HepG2 (cell line): Measurements from ENCODE around the gene SLC5A6. TPM values are rescaled to one million over a fixed set of nuclear protein-coding genes. Genes with fewer than 3 reads are reported as not detected.

Experiments
- ARID3A ChIP-seq: IDR thresholded peaks from 2 replicates; pipeline ENCODE4 v1.6.1; 2012; ENCODE audit warnings: low read depth, low read length, improper control_type of control experiment
- ATAD3A ChIP-seq: sonication (generic); formaldehyde crosslinking; IDR thresholded peaks from 2 replicates; pipeline ENCODE4 v1.4.0; 2020; ENCODE audit warnings: missing genetic modification reagents
- CBX2 ChIP-seq, 2 experiments: fragments of 200-600 bp in 1 of 2; sonication (generic); formaldehyde crosslinking in 1 of 2; IDR thresholded peaks; 2 replicates each; pipeline versions ENCODE4 v1.7.0 to v1.8.1; 2018 to 2022; ENCODE audit warnings: low read depth in 2 of 2, low read length in 1 of 2, mild to moderate bottlenecking in 1 of 2, missing genetic modification reagents in 1 of 2
- FOSL1 ChIP-seq: sonication (generic); formaldehyde crosslinking; IDR thresholded peaks from 2 replicates; pipeline ENCODE4 v1.9.0; 2021; ENCODE audit warnings: missing genetic modification reagents, borderline replicate concordance
- GZF1 ChIP-seq: sonication (generic); formaldehyde crosslinking; IDR thresholded peaks from 2 replicates; pipeline ENCODE4 v1.5.1; 2020; ENCODE audit warnings: mild to moderate bottlenecking, missing genetic modification reagents
- JUNB ChIP-seq: sonication (generic); formaldehyde crosslinking; IDR thresholded peaks from 2 replicates; pipeline ENCODE4 v1.8.0; 2022; ENCODE audit warnings: missing genetic modification reagents, mild to moderate bottlenecking, borderline replicate concordance
- MEF2D ChIP-seq: sonication (generic); formaldehyde crosslinking; IDR thresholded peaks from 2 replicates; pipeline ENCODE4 v1.5.1; 2020; ENCODE audit warnings: mild to moderate bottlenecking, missing genetic modification reagents
- SIX1 ChIP-seq: sonication (generic); formaldehyde crosslinking; IDR thresholded peaks from 2 replicates; pipeline ENCODE4 v1.4.0; 2020; ENCODE audit warnings: missing genetic modification reagents, borderline replicate concordance
- ZMYM2 ChIP-seq: sonication (generic); formaldehyde crosslinking; IDR thresholded peaks from 2 replicates; pipeline ENCODE4 v1.8.0; 2022; ENCODE audit warnings: mild to moderate bottlenecking, missing genetic modification reagents
- ZNF274 ChIP-seq: sonication (generic); formaldehyde crosslinking; IDR thresholded peaks from 2 replicates; pipeline ENCODE4 v1.5.1; 2020; ENCODE audit warnings: mild to moderate bottlenecking, missing genetic modification reagents
- ZNF276 ChIP-seq: sonication (generic); formaldehyde crosslinking; IDR thresholded peaks from 2 replicates; pipeline ENCODE4 v1.4.0; 2020; ENCODE audit warnings: mild to moderate bottlenecking, low read depth, missing genetic modification reagents
- ZNF280D ChIP-seq: sonication (generic); formaldehyde crosslinking; IDR thresholded peaks from 2 replicates; pipeline ENCODE4 v1.5.1; 2020; ENCODE audit warnings: mild to moderate bottlenecking, missing genetic modification reagents
- ZNF674 ChIP-seq: sonication (generic); formaldehyde crosslinking; IDR thresholded peaks from 2 replicates; pipeline ENCODE4 v1.5.0; 2020; ENCODE audit warnings: low read depth, mild to moderate bottlenecking, missing genetic modification reagents
- polyA plus RNA-seq, 8 experiments: library from polyadenylated mRNA; depleted of rRNA in 3 of 8; stranded (reverse) in 7 of 8; unstranded in 1 of 8; fragments of >200 nt; fragmentation: Illumina TruSeq in 4 of 8; extraction: Trizol in 4 of 8; gene quantifications; 2 replicates each; pipeline versions ENCODE4 v1.2.1 to v1.2.3, GENCODE V29; 2011 to 2016; ENCODE audit warnings: low read depth in 4 of 8, missing spikeins in 1 of 8, mixed read lengths in 1 of 8; ENCODE audit not compliant: insufficient read depth in 1 of 8
- total RNA-seq, 5 experiments: library from RNA; depleted of rRNA; stranded (reverse); fragments of >200 nt; fragmentation: Illumina TruSeq; extraction: Trizol; gene quantifications; 2 replicates each; pipeline ENCODE4 v1.2.3, GENCODE V29; 2016; ENCODE audit warnings: low read depth in 1 of 5
- TF ChIP-seq, protein P1 (sequence below): sonication (generic); formaldehyde crosslinking; IDR thresholded peaks from 2 replicates; pipeline ENCODE4 v1.5.1; 2020; ENCODE audit warnings: missing genetic modification reagents, mild to moderate bottlenecking, borderline replicate concordance

The SLC5A6 gene
- total and polyA plus RNA-seq, 2 of the 13 experiments (the other 11 are each of a cell fraction or from before 2014, with no cell fraction given) = 135 to 417 TPM

DNA sequence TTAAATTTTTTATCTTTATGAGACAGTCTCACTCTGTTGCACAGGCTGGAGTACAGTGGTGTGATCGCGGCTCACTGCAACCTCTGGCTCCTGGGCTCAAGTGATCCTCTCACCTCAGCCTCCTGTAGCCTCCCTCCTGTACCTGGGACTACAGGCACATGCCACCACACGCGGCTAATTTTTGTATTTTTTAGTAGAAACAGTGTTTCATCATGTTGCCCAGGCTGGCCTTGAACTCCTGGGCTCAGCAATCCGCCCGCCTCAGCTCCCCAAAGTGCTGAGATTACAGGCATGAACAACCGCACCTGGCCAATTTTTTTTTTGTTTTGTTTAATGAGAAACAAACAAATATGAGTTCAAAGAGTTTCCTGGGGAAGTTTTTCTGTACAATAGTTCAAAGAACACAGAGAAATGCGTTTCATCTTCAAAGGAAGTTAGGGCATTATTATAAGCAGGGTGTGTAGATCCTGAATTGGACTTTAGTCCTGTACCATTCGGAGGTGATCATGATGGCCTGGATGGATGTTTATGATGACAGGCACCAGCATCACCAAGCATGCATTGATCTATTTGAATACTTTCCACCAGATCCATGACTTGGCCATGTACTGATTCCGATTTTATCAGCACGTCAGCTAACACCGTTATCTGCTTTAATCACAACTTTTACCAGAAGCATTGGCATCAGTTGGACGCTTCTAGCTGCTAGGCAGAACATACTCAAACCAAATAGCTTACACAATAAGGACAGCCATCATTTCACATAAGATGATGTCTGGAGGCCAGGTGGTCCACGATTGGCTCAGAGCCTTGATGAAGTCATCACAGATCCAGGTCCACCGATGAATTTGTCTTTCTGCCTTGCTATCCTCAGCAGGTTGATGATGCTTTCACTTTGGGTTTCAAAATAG lies 34.4 kb downstream of the SLC5A6 start (continued):
- TF ChIP-seq ZNF674 = no peak
- TF ChIP-seq ZNF280D (CRISPR knock-in tag) = peak; percentile 93; the same call in 1 of the 2 replicates
- TF ChIP-seq SIX1 (CRISPR knock-in tag) = peak; percentile 80
- TF ChIP-seq ARID3A = peak; percentile 99
- TF ChIP-seq, protein P1, sequence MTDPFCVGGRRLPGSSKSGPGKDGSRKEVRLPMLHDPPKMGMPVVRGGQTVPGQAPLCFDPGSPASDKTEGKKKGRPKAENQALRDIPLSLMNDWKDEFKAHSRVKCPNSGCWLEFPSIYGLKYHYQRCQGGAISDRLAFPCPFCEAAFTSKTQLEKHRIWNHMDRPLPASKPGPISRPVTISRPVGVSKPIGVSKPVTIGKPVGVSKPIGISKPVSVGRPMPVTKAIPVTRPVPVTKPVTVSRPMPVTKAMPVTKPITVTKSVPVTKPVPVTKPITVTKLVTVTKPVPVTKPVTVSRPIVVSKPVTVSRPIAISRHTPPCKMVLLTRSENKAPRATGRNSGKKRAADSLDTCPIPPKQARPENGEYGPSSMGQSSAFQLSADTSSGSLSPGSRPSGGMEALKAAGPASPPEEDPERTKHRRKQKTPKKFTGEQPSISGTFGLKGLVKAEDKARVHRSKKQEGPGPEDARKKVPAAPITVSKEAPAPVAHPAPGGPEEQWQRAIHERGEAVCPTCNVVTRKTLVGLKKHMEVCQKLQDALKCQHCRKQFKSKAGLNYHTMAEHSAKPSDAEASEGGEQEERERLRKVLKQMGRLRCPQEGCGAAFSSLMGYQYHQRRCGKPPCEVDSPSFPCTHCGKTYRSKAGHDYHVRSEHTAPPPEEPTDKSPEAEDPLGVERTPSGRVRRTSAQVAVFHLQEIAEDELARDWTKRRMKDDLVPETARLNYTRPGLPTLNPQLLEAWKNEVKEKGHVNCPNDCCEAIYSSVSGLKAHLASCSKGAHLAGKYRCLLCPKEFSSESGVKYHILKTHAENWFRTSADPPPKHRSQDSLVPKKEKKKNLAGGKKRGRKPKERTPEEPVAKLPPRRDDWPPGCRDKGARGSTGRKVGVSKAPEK (CRISPR knock-in tag) = no peak
- peak; percentile 92 for TF ChIP-seq MEF2D
- TF ChIP-seq ZNF276 (CRISPR knock-in tag) = no peak
- no peak for TF ChIP-seq ATAD3A (CRISPR knock-in tag)
- no peak for TF ChIP-seq JUNB
- TF ChIP-seq ZNF274 = peak; percentile 60; the same call in 1 of the 2 replicates
- peak; percentile 30; the same call in 1 of the 2 replicates for TF ChIP-seq GZF1 (CRISPR knock-in tag)
- TF ChIP-seq ZMYM2 (CRISPR knock-in tag) = peak; percentile 99
- TF ChIP-seq CBX2 (IDR thresholded peaks at IDR 0.05; ENCODE audit: low read depth, low read length) = no peak
- TF ChIP-seq CBX2 (CRISPR knock-in tag; IDR thresholded peaks at IDR 0.05; ENCODE audit: low read depth) = no peak; the same call in 1 of the 2 replicates
- peak; percentile 46; the same call in 1 of the 2 replicates for TF ChIP-seq FOSL1 (CRISPR knock-in tag)
